GM18505 (cell line): Measurements from ENCODE around the gene LARP1B.
"Not testable (repeated sequence)": the region's sequence is repeated elsewhere in the genome, so short reads cannot be mapped to it uniquely, and the experiment has no call there.

Source experiments
- ATAC-seq: cut with Tn5 transposase; IDR thresholded peaks from one replicate; pipeline ENCODE4 v1.9.1; 2021; ENCODE audit not compliant: unreplicated experiment
- POLR2A ChIP-seq: IDR thresholded peaks from 4 replicates; pipeline ENCODE4 v1.6.1; 2011; ENCODE audit warnings: borderline replicate concordance; ENCODE audit not compliant: insufficient read depth, insufficient read length; ENCODE audit errors: extremely low read depth

The LARP1B gene

DNA sequence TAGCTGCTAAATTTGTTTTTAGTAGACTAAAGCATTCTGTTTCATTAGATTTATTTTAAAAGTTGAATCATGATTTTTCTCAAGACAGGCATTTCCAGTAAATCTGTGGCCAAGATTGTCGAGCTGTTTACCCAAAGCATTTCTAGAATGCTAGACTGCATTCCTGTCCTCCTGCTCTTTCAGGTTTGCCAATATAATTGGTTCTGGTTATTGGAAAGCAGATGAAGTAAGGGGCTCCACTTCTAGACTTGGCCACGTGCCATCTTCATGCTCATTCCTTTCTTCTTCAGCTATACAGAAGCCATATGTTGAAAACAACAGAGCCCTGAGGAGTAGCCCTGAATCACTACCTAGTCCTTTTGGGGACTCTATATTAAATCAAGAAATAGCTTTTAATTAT lies 164.0 kb downstream of the LARP1B start:
- no peak for ATAC-seq

DNA sequence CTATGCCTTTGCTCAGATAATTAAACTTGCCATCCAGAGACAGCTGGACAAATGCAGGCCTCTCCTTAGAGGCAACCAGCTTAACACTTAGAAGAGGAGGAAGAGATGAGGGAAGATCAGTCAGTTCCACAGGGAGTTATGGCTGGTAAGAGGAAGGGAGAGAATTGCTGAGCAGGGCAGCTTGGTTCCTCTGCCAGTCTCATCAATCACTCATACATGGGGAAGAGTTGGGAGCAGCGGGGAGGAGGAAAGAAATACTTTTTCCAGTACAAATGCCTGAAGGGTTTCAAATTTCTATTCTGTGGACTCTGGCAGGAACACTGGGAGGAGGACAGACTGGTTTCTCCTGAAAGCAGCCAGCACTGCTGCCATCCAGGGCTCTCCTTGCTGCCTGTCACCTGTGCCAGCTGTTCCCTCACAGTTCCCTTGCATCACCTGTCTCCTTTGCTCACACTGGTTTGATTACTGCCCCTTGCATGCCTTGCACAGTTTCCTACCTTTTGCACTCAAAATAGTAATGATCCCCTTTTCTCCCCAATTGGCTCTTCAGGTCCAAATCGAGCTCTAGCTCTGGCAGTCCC lies 167.0 kb downstream of the LARP1B start:
- ATAC-seq = no peak
- no peak for TF ChIP-seq POLR2A

More for the DNA sequence above, 164.0 kb downstream of the LARP1B start:
- TF ChIP-seq POLR2A = no peak

DNA sequence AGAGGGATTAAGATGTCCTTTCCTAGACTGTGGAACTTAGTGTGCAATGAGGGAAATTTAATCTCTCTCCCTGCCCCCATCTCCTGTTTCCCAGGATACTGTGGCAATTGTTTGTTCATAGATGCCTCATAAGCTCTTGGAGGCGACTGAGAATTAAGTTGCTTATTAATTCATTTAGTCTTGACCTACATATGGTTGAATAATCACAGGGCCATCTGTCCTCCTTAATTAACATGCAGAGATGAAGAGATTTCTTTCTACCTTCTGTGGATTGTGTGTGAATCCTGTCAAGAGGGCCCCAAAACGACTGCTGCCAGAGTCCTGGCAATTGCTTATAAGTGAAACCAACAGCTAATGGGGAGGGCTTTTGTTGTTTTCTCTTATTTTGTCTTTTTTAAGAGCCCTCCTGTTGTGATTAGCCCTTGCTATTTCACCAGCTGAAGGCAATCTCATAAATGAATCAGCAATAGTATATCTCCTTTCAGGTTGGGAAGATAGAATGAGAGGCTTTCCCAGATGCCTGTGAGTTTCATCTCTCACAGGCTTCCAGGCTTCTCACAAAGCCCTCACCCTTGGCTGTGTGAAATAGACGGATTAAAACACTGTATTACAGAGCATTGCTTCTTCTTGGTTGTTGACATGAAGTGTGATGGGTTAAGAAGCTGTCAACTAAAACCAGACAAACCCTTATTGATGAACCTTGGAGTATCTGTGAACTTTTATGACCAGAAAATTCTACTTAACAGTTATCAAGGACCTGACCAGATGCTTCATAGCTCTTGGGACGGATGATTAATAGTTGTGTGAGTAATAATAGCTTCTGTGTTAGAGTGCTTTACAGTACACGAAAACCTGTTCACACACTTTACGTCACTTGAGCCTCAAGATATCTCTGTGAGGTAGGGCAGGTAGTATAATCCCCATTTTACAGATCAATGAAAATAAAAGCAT lies 168.0 kb downstream of the LARP1B start:
- ATAC-seq = no peak
- TF ChIP-seq POLR2A = no peak

DNA sequence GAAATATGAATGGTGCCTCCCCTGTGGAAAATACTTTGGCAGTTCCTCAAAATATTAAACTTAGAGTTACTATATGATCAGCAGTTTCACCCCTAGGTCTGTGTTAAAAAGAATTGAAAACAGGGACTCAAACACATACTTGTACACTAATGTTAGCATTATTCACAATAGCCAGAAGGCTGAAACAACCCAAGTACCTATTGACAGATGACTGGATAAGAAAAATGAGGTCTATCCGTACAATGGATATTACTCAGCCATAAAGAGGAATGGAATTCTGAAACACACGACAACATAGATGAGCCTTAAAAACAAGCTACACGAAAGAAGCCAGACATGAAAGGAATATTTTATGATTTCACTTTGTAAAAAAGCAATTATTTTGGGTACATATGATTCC lies 171.6 kb downstream of the LARP1B start:
- no peak for TF ChIP-seq POLR2A
- no peak for ATAC-seq

DNA sequence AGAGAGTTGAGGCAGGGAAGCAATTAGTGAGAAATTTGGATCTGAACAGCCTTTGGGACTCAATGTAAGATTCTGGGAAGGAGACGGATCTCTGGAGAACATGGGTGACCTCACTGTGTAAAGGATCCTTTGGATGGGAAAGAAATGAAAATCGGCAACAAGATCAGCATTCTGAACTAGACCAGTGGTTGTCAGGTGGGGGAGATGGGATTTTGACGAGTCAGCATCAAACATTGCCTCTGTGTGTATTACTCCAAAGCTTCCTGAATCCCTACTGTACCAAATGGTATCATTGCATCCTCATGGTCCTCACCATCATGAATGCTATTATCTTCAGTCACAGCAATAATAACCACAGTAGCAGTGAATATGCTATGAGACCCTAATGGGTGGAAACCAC lies 173.7 kb downstream of the LARP1B start:
- TF ChIP-seq POLR2A = no peak
- no peak for ATAC-seq

DNA sequence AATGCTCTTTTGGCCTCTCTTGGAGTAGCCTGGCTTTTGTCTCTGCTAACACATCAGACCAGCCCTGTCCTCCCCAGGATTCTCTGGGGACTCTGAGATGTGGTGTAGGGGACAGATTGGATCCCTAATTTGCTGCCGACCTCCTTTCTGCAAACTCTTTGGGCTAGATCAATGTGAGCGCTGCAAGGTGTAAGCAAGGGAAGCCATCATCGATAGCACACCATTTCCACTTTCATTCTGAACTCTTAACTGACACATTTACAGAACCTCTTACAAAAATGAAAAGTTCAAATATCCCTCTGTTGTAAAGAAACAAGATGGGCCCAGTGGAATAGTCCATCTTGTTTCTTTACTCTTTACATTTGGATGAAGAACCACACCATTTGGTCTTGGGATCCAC lies 179.9 kb downstream of the LARP1B start:
- TF ChIP-seq POLR2A = no peak
- ATAC-seq = no peak

DNA sequence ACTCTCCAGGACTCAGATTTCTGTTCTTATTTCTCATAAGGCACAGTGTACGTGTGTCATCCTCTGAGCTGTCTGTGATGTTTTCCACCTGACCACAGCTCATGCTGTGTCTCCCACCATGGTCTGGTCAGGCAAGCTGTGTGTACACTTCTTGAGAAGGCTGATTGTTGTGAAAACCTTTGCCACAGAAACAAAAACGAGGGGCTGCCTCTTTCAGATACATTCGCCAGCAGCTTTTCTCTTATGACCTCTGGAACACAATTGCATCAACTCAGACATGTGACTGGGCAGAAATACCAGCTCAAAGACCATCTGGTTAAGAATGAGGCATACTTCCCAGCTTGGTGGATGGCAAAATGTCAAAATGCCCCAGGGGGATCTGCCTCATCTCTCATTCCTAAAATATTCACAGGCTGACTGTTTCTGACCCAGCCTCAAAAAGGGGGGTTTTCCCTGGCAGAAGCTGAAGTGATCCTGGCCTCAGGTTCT lies 180.4 kb downstream of the LARP1B start:
- no peak for TF ChIP-seq POLR2A
- no peak for ATAC-seq

DNA sequence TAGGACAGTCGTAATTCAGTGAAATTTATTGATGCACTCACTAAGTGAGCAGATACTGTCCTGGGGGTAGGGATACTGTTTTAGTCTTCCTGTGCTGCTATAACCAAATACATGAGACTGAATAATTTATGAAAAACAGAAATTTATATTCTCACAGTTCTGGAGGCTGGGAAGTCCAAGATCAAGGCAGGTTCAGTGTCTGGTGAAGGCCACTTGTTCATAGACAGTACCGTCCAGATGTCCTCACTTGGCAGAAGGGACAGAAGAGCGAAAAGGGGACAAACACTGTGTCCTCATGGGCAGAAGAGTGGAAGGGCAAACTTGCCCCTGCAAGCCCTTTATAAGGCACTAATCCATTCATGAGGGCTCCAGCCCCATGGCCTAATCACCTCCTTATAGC lies 180.9 kb downstream of the LARP1B start:
- no peak for ATAC-seq
- no peak for TF ChIP-seq POLR2A

DNA sequence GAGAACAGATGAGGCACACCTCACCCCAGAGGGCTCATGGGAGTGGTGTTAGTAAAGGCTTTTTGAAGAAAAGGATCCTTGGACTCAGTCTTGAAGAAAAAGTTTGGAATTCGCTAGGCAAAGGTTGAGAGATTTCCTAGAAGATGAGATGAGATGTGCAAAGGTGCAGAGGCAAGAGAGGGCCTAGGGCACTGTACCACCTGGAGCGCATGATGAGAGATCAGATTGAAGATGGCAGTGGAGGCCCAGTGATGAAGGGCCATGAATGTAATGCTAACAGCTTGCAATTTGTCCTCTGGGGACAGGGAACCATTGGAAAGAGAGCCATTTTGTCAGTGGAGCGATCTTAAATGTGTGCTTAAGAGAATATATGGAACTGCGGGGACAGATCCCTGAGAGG lies 181.5 kb downstream of the LARP1B start:
- no peak for ATAC-seq
- TF ChIP-seq POLR2A = no peak

DNA sequence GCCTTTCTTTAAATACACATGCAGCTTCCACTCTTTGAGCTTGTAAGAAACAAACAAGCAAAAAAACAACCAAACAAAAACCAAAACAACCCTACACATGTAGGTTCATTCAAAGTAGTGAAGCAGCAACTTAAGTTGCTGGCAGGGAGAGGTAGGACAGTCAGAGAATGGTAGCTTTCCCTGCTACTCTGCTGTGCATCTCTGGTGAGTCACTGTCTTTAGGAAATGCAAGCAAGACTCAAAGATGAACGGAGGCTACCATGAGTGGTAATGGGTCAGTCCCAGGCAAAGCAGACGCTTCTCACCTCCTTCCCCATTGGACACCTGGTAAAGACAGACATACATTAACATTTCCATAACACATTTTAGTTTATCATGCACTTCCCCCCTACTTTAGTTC lies 183.3 kb downstream of the LARP1B start:
- TF ChIP-seq POLR2A = no peak
- no peak for ATAC-seq

DNA sequence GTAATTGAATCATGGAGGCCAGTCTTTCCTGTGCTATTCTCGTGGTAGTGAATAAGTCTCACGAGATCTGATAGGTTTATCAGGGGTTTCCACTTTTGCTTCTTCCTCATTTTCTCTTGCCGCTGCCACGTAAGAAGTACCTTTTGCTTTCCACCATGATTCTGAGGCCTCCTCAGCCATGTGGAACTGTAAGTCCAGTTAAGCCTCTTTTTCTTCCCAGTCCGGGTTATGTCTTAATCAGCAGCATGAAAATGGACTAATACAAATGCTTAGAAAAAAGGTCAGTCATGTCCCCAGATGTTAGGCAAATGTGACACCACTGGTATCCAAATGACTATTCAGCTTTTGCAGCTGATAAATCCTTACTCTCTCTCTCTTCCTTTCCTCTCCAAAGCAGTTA lies 184.3 kb downstream of the LARP1B start:
- not testable (repeated sequence) for ATAC-seq

DNA sequence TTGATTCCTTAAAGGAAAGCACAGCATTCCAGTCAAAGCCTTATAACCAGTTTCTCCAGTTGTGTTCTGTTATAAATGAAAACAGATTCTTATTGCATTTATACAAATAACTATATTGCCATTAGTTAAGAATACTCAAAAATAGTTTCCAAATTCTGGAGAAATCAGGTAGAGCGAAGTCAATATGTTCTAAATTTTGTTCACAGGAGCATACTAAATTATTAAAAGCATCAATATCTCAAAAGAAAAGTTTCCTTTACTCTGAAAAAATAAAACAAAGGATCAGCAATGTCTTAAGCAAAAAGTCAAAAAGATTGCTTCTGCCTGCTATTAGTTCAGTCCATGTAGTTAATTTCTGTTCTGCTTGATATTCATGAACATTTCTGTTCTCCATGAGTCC lies 186.8 kb downstream of the LARP1B start:
- TF ChIP-seq POLR2A = no peak
- ATAC-seq = no peak

DNA sequence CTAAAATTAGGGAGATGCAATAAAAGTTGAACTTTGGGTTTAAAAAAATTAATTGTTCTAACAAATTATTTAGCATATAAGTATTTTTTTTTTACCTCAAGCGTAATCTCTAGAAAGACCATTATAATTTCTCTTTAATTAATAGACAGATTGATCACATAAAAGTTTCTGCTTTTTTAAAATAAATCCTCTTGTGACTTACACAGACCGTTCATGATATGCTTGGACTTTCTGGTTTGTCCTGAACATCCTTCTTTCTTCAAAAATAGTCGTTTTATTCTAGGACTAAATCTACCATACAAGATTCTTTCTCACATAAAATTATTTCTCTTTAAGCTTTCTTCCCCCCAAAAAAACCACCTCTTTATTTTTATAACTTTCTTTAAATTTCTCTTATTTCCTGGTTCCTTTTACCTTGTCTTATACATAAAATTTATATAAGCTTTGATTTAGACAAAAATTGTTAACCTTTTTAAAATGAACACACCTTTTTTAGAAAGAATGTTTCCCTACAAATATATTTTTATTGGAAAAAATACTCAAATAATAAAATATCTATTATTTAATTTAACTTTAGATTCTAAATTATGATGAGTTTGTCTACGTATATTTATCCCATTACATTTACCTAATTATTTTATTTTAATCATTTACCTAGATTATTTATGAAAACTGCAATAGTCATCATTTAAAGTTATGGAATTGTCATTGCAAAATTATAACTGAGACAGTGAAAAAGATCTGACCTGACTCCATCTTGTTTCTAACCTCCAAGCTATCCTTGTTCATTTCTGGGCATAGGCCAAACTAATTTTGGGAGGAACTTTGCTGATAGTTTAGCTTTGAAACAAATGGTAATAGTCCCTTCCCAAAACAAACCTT lies 188.9 kb downstream of the LARP1B start:
- TF ChIP-seq POLR2A = no peak
- no peak for ATAC-seq

DNA sequence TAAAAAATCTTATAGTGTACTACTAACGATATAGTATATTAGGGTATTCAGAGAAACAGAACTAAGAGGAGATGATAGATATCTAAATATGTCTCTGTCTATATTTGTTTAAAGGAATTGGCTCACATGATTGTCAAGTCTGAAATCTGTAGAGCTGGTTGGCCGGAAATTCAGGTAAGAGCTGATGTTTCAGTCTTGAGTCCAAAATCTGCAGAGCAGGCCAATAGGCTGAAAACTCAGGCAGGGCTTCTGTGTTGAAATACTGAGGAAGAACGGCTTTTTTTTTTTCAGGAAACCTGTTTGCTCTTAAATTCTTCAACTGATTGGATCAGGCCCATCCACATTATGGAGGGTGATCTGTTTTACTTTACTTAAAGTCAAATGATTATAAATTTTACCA lies 194.8 kb downstream of the LARP1B start:
- TF ChIP-seq POLR2A = no peak
- no peak for ATAC-seq

DNA sequence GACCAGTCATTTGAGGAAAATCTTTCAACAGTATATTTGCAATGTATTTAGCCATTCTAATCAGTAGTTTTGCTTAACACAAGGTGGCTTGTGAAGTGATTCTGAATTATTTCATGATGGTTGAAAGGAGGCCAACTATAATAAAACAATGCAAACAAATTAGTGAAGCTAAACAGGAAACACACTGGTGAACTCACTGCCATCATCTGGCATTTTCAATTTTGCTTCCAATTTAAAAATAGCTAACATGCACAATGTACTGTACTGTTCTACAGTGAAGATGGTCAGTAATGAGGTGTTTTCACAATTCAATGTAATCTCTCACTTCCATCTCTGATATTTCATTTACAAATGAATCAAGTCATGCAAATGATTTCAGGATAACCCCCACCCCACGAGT lies 195.4 kb downstream of the LARP1B start:
- ATAC-seq = no peak
- TF ChIP-seq POLR2A = no peak

DNA sequence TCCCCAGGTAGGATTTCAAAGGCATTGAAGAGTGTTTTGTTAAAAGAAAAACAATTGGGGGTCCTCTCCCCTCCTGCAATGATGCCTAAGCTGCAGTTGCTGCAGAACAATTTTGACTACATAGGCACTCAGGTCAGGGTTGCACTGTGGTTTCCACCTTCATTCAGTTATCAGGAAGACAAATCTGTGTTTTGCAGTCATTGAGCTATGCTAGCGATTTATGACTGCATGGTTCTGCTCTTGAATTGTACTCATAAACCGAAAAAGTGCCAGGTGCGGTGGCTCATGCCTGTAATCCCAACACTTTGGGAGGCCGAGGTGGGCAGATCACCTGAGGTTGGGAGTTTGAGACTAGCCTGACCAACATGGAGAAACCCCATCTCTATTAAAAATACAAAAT lies 197.1 kb downstream of the LARP1B start:
- ATAC-seq = not testable (repeated sequence)

DNA sequence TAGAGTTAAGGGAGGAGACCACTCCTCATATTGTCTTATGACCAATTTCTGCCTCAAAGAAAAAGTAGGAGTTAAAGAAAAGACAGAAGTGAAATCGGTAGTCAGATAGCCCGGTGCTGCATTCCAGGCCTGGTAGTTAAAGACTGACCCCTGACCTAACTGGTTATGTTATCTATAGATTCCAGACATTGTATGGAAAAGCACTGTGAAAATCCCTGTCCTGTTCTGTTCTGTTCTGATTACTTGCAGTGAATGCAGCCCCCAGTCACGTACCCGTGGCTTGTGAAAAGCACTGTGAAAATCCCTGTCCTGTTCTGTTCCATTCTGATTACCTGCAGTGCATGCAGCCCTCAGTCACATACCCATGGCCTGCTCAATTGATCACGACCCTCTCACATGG lies 198.8 kb downstream of the LARP1B start:
- not testable (repeated sequence) for ATAC-seq
